Activated T-helper 2 cell treated with anti-CD3 and anti-CD28 coated beads, Interferon-gamma antibody, Interleukin-2, Interleukin-4, amounts not matched to agents 10 μg/mL and 5 μg/mL and 100 μg/mL, durations not matched to agents 14 hours and 24 hours and 36 hours (primary cell): ENCODE data around the gene LRRC74B. TPM values are rescaled to one million over a fixed set of nuclear protein-coding genes. Genes with fewer than 3 reads are reported as not detected.
"Not testable (repeated sequence)": the region's sequence is repeated elsewhere in the genome, so short reads cannot be mapped to it uniquely, and the experiment has no call there.

Experiments used
- DNase-seq: peaks from one replicate; pipeline ENCODE4 v3.0.0; 2021; ENCODE audit warnings: low spot score
- H3K27ac Mint-ChIP-seq: one replicate; pipeline ENCODE4 v1.8.0; 2021; ENCODE audit warnings: mixed read lengths
- H3K27me3 Mint-ChIP-seq: one replicate; pipeline ENCODE4 v1.8.0; 2021; ENCODE audit warnings: low read depth, mixed read lengths
- H3K36me3 Mint-ChIP-seq: one replicate; pipeline ENCODE4 v1.8.0; 2021; ENCODE audit warnings: low read depth, mixed read lengths
- H3K4me1 Mint-ChIP-seq: one replicate; pipeline ENCODE4 v1.8.0; 2021; ENCODE audit warnings: low read depth, mixed read lengths
- H3K4me3 Mint-ChIP-seq: one replicate; pipeline ENCODE4 v1.8.0; 2021; ENCODE audit warnings: low read depth, mild to moderate bottlenecking, moderate library complexity, mixed read lengths
- H3K9me3 Mint-ChIP-seq: one replicate; pipeline ENCODE4 v1.8.0; 2021; ENCODE audit warnings: mixed read lengths
- intact Hi-C: fragments of 100-400 bp; cut with micrococcal nuclease; formaldehyde crosslinking; loops from one replicate; pipeline ENCODE4 v1.15.1; 2023
- total RNA-seq: library from RNA; stranded (reverse); gene quantifications from 2 replicates; pipeline ENCODE4 v1.2.3, GENCODE V29; 2022

The LRRC74B gene
- total RNA-seq, 1 donor from 2014 or later, result not detected

DNA sequence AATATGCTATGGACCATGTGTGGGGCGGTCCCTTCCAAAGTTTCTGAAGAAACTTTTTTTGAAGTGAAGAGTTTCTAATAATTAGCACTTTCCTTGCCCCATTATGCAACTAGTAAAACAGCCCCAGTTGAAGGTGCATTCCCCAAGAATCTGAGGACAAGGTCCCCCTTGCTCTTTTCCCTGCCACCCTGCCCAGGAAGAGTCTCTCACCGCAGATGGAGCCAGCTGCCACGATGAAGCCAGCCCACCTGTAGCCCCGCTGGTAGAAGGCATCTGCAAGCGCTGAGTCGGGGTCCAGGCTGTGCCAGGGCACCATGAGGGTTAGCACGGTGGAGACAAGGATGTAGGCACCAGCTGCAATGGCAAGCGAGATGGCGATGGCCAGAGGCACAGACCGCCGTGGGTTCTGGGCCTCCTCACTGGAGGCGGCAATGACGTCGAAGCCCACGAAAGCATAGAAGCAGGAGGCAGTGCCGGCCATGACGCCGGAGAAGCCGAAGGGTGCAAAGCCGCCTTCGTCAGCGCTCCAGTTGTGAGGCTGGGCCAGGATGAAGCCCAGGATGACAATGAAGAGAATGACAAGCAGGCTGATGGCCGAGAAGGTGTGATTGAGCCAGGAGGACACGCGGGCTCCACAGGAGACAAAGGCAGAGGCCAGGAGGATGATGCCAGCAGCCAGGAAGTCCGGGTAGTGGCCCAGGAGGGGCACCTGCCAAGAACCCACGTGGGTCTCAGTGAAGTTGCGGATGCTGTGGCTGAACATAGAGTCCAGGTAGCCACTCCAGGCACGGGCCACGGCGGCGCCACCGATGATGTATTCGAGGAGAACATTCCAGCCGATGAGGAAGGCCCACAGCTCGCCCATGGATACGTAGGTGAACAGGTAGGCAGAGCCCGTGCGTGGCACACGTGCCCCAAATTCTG lies 14.9 kb upstream of the LRRC74B start:
- Mint-ChIP-seq H3K4me3 (no peak overlapping the region), H3K9me3 (no peaks in the 10 kb centered on the region), H3K27ac (no peak overlapping the region), H3K4me1 (no peaks in the 10 kb centered on the region), H3K27me3 (peaks cover 25% of the 10 kb centered on the region), H3K36me3 (no peaks in the 10 kb centered on the region)
- intact Hi-C loops, result no loop called here
- DNase-seq, result no peak

DNA sequence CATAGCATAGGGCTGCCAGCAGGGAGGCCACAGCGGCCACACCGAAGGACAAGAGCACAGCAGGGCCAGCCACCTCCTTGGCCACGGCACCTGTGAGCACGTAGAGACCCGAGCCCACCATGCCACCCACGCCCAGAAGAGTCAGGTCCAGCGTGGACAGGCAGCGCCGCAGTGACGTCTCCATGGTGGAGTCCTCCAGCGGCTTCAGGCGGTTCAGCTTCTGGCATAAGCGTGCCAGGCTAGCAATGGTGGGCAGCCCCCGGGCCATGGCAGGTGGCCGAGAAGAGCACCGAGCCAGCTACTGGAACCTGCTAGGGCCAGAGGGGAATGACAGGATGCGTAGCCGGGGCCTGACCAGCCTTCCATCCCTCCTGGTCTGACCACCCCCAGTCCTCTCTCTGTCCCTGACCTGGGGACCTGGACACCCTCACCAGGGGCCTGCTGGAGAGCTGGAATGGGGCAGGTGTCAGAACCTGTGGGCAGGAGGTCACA lies 14.2 kb upstream of the LRRC74B start:
- Mint-ChIP-seq H3K9me3 (no peaks in the 10 kb centered on the region), H3K27me3 (peaks cover 25% of the 10 kb centered on the region), H3K36me3 (no peaks in the 10 kb centered on the region), H3K4me3 (no peak overlapping the region), H3K4me1 (no peaks in the 10 kb centered on the region), H3K27ac (no peak overlapping the region)
- DNase-seq, result no peak
- intact Hi-C loops, result no loop called here

DNA sequence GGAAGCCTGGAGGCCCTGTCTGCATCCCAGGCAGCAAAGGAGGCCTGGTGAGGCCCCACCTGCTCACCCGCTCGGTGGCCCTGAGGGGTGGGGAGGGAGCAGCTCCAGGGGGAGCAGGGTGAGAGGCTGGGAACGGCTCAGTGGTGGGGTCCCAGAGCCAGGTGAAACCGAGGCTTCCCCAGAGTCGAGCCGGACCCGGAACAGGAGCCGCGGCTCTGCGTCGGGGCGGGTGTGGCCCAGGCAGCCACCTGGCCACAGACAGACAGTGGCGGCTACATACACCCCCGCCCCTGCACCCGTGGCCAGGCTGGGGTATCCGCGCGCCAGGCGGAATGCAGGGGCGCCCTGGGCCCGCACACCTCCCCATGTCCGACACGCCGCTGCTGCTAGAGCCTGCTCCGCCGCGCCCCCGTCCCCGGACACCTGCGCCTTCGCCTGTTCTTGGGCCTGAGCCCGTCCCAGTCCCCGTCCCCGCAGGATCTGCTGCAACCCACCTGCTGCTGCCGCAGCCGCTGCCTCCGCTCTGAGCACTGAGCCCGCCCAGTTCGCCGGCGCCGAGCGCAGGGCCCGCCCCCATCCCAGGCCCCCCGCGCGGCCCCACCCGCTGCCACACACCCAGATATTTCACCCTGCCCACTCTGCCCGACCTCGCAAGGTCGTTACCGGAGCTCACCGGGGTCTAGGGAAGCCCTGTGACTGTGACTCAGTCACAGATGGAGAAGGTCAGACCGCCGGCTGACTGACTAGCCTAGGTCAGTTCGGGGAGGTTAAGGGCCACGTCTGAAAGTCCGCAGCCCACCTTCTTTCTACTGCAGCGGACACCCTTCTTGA lies 13.5 kb upstream of the LRRC74B start, which contains the start of gene SLC7A4:
TSS of gene SLC7A4 (minus strand) at position 525 of the 831 bp plus-strand sequence. CDS start 749 bp downstream, outside the sequence.
- H3K4me1 Mint-ChIP-seq, result no peaks in the 10 kb centered on the region
- no peak within 1 kb of the TSS for H3K27ac Mint-ChIP-seq
- H3K36me3 Mint-ChIP-seq, result no peaks in the 10 kb centered on the region
- no peaks in the 10 kb centered on the region for H3K9me3 Mint-ChIP-seq
- intact Hi-C loops, result no loop called here
- peaks cover 25% of the 10 kb centered on the region for H3K27me3 Mint-ChIP-seq
- DNase-seq, result no peak
- no peak within 1 kb of the TSS for H3K4me3 Mint-ChIP-seq

DNA sequence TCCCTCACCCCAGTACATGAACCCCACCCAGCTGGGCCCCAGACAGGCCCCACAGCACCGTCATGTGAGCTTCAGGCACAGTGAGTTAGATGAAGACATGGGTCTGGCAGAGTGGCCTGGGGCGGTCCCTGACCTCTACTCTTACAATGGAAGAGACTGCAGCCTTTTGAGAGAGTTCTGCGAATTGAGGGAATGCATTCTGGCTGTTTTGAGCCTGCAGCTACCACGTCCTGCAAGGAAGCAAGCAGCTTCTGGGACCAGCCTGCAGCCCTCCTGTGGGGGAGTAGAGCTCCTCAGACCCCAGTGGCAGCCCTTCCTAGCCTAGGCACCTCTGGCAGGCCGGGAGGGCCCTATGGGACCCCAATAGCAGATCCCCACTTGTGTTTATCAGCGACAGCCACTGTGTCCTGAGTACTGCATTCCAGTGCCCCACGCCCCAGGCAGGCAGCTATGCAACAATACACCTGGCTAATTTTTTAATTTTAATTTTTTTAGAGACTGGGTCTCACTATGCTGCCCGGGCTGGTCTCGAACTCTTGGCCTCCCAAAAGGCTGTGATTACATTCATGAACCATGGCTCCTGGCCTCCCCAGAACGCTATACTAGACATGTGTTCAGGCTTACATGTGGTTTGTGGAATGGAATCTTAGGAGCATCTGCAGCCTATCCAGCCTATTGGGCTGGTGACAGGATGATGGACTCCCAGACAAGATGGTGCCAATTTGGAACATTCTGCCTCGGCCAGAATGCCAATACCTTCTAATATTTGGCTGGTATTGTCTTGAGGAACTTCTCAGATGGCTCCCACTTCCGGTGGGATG lies 12.7 kb upstream of the LRRC74B start:
- Mint-ChIP-seq H3K27me3 (peaks cover 25% of the 10 kb centered on the region), H3K36me3 (no peaks in the 10 kb centered on the region), H3K4me3 (no peak overlapping the region), H3K27ac (no peak overlapping the region), H3K4me1 (no peaks in the 10 kb centered on the region), H3K9me3 (no peaks in the 10 kb centered on the region)
- intact Hi-C loops, result no loop called here
- DNase-seq, result no peak

DNA sequence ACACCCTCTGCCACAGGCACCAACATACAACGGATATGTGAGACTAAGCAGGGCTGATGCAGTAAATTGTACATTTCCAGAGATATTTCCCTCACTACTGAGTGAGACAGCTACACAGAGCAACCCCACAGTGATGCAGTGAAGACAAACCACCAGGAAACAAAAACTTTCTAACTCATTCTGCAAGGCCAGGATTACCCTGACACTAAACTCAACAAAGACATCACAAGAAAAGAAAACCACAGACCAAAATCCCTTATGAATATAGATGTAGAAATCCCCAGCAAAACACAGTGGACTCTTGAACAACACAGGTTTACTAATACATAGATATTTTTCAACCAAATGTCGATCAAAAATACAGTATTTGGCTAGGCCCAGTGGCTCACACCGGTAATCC lies 11.9 kb upstream of the LRRC74B start:
- Mint-ChIP-seq H3K36me3 (no peaks in the 10 kb centered on the region), H3K4me3 (no peak overlapping the region), H3K4me1 (no peaks in the 10 kb centered on the region), H3K9me3 (no peaks in the 10 kb centered on the region), H3K27ac (no peak overlapping the region), H3K27me3 (peaks cover 28% of the 10 kb centered on the region)
- no peak for DNase-seq
- intact Hi-C loops, result no loop called here

DNA sequence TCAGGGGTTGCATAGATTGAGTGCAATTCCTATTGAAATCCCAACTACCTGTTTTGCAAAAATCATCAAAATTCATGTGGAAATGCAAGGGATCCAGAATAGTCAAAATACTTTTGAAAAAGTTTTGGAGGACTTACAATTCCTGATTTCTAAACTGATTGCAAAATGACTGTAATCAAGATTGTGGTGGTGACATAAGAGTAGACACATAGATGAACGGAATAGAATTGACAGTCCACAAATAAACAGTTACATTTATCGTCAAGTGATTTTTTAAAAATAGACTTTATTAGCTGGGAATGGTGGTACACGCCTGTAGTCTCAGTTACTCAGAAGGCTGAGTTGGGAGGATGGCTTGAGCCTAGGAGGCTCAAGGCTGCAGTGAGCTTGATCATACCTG lies 10.8 kb upstream of the LRRC74B start:
- Mint-ChIP-seq H3K9me3 (no peaks in the 10 kb centered on the region), H3K27me3 (peaks cover 28% of the 10 kb centered on the region), H3K36me3 (no peaks in the 10 kb centered on the region), H3K27ac (no peak overlapping the region), H3K4me1 (no peaks in the 10 kb centered on the region), H3K4me3 (no peak overlapping the region)
- intact Hi-C loops, result no loop called here
- no peak for DNase-seq

DNA sequence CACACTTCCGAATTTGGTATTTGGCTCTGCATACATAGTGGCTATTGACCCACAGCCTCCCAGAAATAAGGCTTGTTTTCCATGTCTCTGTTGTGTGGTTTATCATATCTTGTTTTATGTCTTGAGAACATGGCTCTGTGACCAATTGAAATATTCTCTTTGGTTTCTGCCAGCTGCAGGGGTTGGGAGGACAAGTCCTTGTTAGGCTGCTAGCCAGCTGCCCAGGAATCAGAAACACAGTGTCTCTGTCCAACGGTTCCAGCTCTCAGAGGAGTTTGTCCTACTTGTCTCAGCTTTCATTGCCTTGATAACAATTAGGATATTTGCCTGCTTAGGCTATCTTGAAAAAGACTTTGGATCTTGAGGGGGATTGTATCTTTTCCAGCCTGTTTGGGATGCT lies 7.3 kb upstream of the LRRC74B start:
- intact Hi-C loops, result no loop called here
- no peak for DNase-seq
- Mint-ChIP-seq H3K27me3 (peaks cover 19% of the 10 kb centered on the region), H3K36me3 (no peaks in the 10 kb centered on the region), H3K4me3 (no peak overlapping the region), H3K9me3 (no peaks in the 10 kb centered on the region), H3K4me1 (no peaks in the 10 kb centered on the region), H3K27ac (no peak overlapping the region)

DNA sequence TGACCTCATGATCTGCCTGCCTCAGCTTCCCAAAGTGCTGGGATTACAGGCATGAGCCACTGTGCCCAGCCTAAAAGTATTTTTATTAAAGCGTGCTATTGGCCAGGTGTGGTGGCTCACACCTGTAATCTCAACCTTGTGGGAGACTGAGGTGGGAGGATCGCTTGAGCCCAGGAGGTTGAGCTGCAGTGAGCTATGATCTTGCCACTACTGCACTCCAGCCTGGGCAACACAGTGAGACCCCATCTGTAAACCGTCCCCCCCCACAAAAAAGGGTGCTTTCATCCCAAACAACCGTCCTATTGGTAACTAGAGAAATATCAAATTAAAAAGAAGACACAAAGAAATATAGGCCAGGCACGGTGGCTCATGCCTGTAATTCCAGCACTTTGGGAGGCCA lies 6.6 kb upstream of the LRRC74B start:
- DNase-seq, H3K4me1 Mint-ChIP-seq, H3K27ac Mint-ChIP-seq, H3K36me3 Mint-ChIP-seq, H3K9me3 Mint-ChIP-seq, intact Hi-C loops, H3K4me3 Mint-ChIP-seq: not testable (repeated sequence)
- peaks cover 15% of the 10 kb centered on the region for H3K27me3 Mint-ChIP-seq

DNA sequence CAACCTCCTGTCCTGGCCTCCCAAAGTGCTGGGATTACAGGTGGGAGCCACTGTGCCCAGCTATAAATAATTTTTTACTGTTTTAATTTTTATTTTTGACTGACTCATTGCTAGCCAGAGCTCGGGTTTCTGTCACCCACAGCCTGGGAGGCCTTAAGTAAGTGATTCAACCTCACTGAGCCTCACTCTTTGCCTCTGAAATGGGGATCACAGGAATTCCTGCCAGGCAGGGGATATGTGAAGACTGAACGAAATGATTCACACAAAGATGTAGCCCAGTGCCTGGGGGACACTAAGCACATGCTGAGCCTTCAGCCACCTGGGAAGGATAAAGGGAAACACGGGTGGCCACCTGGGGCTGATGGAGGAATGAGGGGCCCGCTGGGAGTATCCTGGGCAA lies 3.8 kb upstream of the LRRC74B start:
- H3K27ac Mint-ChIP-seq, result no peak overlapping the region
- no peak for DNase-seq
- H3K27me3 Mint-ChIP-seq, result peaks cover 28% of the 10 kb centered on the region
- intact Hi-C loops, result no loop called here
- no peaks in the 10 kb centered on the region for H3K9me3 Mint-ChIP-seq
- H3K4me3 Mint-ChIP-seq, result no peak overlapping the region
- no peaks in the 10 kb centered on the region for H3K36me3 Mint-ChIP-seq
- H3K4me1 Mint-ChIP-seq, result peaks cover 9% of the 10 kb centered on the region

DNA sequence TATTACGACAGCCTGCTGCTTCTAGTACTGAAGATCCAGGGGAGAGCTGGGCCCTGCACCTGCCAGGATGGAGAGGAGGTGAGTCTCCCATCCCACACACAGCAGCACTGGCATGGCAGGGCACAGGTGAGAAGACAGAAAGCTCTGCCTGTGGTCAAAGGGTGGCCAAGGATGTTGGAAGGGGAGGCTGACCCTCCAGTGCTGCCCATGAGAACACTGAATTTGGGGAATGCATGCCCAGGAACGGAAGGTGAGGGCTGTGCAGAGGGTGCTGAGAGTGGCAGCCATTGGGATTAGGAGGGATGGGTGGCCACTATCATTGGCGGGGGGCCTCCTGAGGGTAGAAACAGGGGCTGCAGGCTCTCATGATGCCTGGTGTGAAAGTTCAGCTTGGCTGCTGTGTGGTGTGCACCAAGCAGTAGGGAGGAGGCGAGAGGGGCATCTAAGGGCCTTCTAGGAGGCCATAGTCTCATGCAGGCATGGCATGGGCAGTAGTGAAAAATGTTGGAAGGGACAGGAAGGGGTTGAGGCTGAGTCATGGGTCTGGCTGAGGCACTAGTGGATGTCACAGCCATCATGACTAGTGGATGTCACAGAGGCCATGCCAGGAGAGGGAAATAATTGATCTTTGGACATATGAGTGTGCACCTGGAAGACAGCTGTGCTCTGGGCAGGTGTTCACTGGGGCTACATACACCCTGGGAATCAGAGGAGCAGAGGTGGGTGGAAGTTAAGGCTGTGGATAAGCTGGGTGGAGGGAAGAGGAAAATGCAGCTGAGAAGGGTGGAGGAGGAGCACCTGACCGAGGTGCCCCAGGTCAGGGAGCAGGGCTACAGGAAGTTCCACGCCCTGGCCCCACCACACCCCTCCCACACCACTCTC lies 2.5 kb upstream of the LRRC74B start:
- H3K27me3 Mint-ChIP-seq, result peaks cover 28% of the 10 kb centered on the region
- no peak overlapping the region for H3K4me3 Mint-ChIP-seq
- H3K9me3 Mint-ChIP-seq, result no peaks in the 10 kb centered on the region
- no peak for DNase-seq
- H3K4me1 Mint-ChIP-seq, result peaks cover 9% of the 10 kb centered on the region
- H3K27ac Mint-ChIP-seq, result no peak overlapping the region
- no peaks in the 10 kb centered on the region for H3K36me3 Mint-ChIP-seq
- intact Hi-C loops, result no loop called here

DNA sequence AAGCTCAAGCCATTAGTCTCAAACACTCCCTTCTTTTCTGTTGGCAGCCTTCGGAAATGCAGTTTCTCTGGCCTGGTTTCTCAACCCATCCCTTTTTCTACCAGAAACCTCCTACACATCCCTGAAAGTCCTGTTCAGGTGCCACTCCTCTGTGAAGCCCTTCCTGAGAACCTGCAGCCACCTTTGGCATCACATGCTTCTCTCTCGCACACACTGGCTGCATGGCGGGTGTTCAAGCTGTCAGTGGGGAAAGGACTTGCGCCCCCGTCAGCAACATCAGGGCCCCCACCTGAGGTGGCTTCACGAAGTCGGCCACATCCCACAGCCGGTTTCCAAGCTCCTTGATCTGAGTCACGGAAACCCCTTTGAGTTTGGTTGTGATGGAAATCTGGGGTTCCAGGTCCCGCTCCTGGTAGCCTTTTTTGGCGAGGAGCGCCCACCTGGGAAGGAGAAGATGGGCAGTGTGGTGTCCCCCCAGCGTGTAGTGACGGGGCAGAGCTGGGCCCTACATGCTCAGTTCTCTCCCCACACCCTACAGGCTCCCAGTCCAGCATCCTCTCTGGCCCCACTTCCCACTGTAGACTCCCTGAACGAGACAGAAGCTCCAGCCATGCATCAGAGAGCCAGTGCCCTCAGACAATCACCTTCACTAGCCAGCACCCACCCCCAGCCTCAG lies 1.7 kb upstream of the LRRC74B start:
- Mint-ChIP-seq H3K4me1 (peaks cover 9% of the 10 kb centered on the region), H3K4me3 (no peak overlapping the region), H3K9me3 (no peaks in the 10 kb centered on the region), H3K36me3 (no peaks in the 10 kb centered on the region), H3K27me3 (peaks cover 24% of the 10 kb centered on the region), H3K27ac (no peak overlapping the region)
- intact Hi-C loops, result no loop called here
- DNase-seq, result no peak
